GM19035 (cell line): ENCODE results near the gene ZNF76.

ENCODE experiments used
- ATAC-seq: cut with Tn5 transposase; IDR thresholded peaks from one replicate; pipeline ENCODE4 v1.9.1; 2021; ENCODE audit not compliant: unreplicated experiment

ZNF76 gene

GRCh38 chr6:35265523-35265922 is 6.0 kb downstream of the ZNF76 start:
- ATAC-seq = no peak

- ATAC-seq = no peak
Measured at GRCh38 chr6:35267446-35267845, 7.9 kb downstream of the ZNF76 start.

- ATAC-seq = no peak
Measured at GRCh38 chr6:35267897-35268296, 8.4 kb downstream of the ZNF76 start.

GRCh38 chr6:35272005-35272404 is 12.5 kb downstream of the ZNF76 start:
- no peak for ATAC-seq

- no peak for ATAC-seq
Measured at GRCh38 chr6:35273822-35274559, 14.5 kb downstream of the ZNF76 start.

GRCh38 chr6:35275744-35276260 is 16.3 kb downstream of the ZNF76 start:
- ATAC-seq = no peak

GRCh38 chr6:35278708-35279107 is 19.2 kb downstream of the ZNF76 start:
- ATAC-seq = no peak

GRCh38 chr6:35280903-35281302 is 21.4 kb downstream of the ZNF76 start:
- ATAC-seq = no peak

- ATAC-seq = no peak
Measured at GRCh38 chr6:35282472-35282871, 22.9 kb downstream of the ZNF76 start.

- ATAC-seq = no peak
Measured at GRCh38 chr6:35283361-35283760, 23.8 kb downstream of the ZNF76 start.

GRCh38 chr6:35287671-35288396 is 28.3 kb downstream of the ZNF76 start:
- ATAC-seq = no peak

- no peak for ATAC-seq
Measured at GRCh38 chr6:35288834-35289233, 29.3 kb downstream of the ZNF76 start.

GRCh38 chr6:35291491-35291890 is 32.0 kb downstream of the ZNF76 start:
- no peak for ATAC-seq

- no peak for ATAC-seq
Measured at GRCh38 chr6:35292494-35292893, 33.0 kb downstream of the ZNF76 start.

- no peak for ATAC-seq
Measured at GRCh38 chr6:35293681-35294080, 34.1 kb downstream of the ZNF76 start.

- ATAC-seq = no peak
Measured at GRCh38 chr6:35294308-35294945, 34.9 kb downstream of the ZNF76 start.

- no peak for ATAC-seq
Measured at GRCh38 chr6:35295036-35295435, 35.5 kb downstream of the ZNF76 start.

- no peak for ATAC-seq
Measured at GRCh38 chr6:35295521-35296315, 36.2 kb downstream of the ZNF76 start.

GRCh38 chr6:35296931-35297600 is 37.5 kb downstream of the ZNF76 start:
- no peak for ATAC-seq
